Retinal pigment epithelial cell (primary cell): ENCODE measurements around the gene CADPS2.

Experiments used
- DNase-seq: peaks from one replicate; pipeline ENCODE4 v3.0.0-alpha.2; 2010; ENCODE audit warnings: low read depth
- H3K4me3 ChIP-seq: 2 replicates; pipeline ENCODE4 v1.5.1; 2011; ENCODE audit warnings: mild to moderate bottlenecking, low read length, control low read depth, moderate library complexity
- CTCF ChIP-seq: conservative IDR thresholded peaks from 2 replicates; pipeline ENCODE4 v1.5.1; 2011; ENCODE audit warnings: low read depth, low read length, control low read depth, inconsistent platforms

Gene CADPS2

GRCh38 chr7:122520971-122521555 is 365.2 kb downstream of the CADPS2 start:
- DNase-seq, result no peak
- TF ChIP-seq CTCF, result no peak

GRCh38 chr7:122518488-122518887 is 367.8 kb downstream of the CADPS2 start:
- TF ChIP-seq CTCF, result no peak
- no peak for DNase-seq
- H3K4me3 ChIP-seq, result no peak overlapping the region

More at GRCh38 chr7:122520971-122521555, 365.2 kb downstream of the CADPS2 start:
- no peak overlapping the region for H3K4me3 ChIP-seq

- TF ChIP-seq CTCF, result no peak
- H3K4me3 ChIP-seq, result no peak overlapping the region
- no peak for DNase-seq
Observed at GRCh38 chr7:122517576-122517975, 368.7 kb downstream of the CADPS2 start.

- no peak for DNase-seq
- no peak for TF ChIP-seq CTCF
- H3K4me3 ChIP-seq, result no peak overlapping the region
Observed at GRCh38 chr7:122515404-122515803, 370.9 kb downstream of the CADPS2 start.

GRCh38 chr7:122511268-122511667 is 375.0 kb downstream of the CADPS2 start:
- no peak overlapping the region for H3K4me3 ChIP-seq
- DNase-seq, result no peak
- no peak for TF ChIP-seq CTCF

GRCh38 chr7:122507591-122507990 is 378.7 kb downstream of the CADPS2 start:
- TF ChIP-seq CTCF, result no peak
- no peak overlapping the region for H3K4me3 ChIP-seq
- DNase-seq, result no peak

GRCh38 chr7:122492007-122492406 is 394.3 kb downstream of the CADPS2 start:
- no peak for DNase-seq
- TF ChIP-seq CTCF, result no peak
- no peak overlapping the region for H3K4me3 ChIP-seq
